Activated CD4-positive, CD25-positive, alpha-beta regulatory T cell (primary cell): ENCODE data around the gene NLK.
"Not testable (repeated sequence)": the region's sequence is repeated elsewhere in the genome, so short reads cannot be mapped to it uniquely, and the experiment has no call there.

Experiments
- DNase-seq, 4 experiments: peaks; one replicate each; lab custom pipeline; 2025; lab: John Stamatoyannopoulos, UW

NLK gene

DNA sequence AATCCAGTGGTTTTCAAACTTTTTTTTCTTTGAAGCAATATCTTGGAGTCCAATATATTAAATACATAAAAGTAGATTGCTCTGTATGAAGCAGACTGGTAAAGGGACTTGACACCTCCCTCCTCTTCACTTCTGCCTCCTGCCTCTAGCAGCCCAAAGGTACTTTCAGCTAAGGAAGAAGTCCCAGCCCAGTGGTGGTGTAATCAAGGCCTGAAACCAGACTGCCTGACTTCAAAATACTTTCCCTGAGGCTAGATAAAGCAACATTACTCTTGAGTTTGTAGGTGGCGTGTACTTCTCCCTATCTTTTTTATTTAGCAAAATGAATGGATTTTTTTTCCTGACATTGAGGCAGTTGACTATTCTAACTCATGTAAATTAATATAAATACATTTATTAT lies 154.2 kb downstream of the NLK start:
- no peak for DNase-seq

DNA sequence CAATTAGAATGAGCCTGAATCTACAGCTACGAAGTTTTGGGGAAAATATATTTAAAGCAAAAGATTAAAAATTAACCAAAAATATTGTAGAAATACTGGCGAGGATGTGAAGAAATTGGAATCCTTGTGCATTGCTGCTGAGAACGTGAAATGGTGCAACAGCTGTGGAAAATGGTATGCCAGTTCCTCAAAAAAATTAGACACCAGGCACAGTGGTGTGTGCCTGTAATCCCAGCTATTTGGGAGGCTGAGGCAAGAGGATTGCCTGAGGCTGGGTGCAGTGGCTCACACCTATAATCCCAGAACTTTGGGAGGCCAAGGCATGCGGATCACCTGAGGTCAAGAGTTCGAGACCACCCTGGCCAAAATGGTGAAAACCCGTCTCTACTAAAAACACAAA lies 156.6 kb downstream of the NLK start:
- no peak for DNase-seq

DNA sequence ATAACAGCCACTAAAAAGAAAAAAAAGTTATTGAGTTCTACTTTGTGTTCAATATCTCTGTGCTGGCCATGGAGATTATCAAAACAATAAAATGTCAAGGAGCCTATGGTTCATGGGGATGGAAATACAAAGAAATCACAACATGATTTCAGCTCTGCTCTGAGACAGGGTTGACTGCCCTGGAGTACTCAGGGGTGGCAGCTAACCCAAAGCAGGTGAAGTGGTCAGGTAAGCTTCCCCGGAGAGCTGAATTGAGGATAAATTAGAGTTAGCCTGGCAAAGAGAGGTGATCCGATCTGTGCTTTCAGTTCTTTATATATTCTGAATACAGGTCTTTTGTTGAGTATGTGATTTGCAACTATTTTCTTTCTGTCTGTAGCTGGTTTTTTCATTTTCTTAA lies 157.3 kb downstream of the NLK start:
- no peak for DNase-seq

DNA sequence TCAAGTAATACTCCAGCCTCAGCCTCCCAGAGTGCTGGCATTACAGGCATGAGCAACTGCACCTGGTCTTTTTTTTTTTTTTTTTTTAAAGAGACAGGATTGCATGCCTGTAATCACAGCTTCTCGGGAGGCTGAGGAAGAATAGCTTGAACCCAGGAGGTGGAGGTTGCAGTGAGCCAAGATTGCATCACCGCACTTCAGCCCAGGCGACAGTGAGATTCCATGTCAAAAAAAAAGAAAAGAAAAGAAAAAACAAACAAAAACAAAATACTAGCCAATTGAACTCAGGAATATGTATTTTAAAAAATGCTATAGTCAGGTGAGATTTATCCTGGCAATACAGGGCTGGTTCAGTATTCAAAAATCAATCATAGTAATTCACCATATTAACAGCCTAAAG lies 158.8 kb downstream of the NLK start:
- DNase-seq, result no peak

DNA sequence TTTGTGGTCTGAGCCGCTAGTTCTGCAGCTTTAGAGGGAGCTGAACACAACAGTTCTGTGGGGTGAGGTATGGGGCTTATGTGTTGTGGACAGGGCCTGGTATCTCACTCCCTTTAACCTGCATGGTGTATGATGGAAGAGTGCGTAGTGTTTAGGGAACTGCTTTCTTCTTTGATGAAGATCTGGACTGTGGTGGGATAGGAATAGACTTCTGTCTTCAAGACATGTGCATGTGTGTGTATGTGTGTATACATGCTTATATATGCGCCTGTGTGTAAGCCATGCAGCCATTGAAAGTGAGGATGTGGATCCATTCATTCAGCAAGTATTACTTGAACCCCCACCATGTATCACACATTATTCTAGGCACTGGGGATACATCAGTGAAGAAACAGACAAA lies 161.8 kb downstream of the NLK start:
- no peak for DNase-seq

DNA sequence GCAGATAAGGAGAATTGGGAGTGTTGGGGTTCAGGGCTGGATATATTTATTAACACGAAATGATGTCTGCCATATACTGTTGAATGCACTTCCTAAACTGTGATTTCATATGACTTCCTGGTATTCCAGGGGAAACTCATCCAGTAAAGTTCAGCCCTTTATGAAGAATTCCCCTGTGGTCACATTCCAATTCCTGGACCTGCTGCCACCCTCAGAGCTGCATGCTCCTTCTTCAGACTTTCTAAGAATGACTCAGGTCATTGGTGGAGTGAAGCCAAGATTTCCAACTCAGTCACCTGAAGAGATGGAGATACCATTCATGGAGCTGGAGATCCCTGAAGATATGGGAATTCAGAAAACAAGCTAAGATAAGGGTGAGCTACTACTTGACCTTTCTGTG lies 162.3 kb downstream of the NLK start:
- DNase-seq, result no peak

DNA sequence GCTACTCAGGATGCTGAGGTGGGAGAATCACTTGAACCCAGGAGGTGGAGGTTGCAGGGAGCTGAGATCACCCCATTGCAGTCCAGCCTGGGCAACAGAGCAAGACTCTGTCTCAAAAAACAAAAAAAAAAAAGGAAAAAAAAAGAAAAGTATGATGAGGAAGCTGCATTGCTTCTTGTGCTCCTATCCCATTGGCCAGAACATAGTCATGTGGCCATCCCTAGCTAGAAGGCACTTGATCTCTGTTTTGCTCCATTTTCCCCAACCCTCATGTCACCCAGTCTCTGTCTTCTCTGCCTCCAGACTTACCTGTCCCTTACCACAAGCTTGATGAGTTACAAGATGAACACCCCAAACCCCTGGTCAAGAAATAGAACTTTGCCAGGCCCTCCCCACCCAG lies 163.8 kb downstream of the NLK start:
- DNase-seq, result no peak

DNA sequence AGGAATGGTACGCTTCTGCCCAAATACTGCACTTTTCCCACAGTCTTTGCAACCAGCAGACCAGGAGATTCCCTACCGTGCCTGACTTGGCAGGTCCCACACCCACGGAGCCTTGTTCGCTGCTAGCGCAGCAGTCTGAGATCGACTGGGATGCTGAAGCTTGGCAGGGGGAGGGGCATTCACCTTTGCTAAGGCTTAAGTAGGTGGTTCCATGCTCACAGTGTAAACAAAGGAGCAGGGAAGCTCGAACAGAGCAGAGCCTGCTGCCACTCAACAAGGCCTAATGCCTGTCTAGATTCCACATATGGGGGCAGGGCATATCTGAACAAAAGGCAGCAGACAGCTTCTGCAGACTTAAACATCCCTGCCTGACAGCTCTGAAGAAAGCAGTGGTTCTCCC lies 169.3 kb downstream of the NLK start:
- no peak for DNase-seq

DNA sequence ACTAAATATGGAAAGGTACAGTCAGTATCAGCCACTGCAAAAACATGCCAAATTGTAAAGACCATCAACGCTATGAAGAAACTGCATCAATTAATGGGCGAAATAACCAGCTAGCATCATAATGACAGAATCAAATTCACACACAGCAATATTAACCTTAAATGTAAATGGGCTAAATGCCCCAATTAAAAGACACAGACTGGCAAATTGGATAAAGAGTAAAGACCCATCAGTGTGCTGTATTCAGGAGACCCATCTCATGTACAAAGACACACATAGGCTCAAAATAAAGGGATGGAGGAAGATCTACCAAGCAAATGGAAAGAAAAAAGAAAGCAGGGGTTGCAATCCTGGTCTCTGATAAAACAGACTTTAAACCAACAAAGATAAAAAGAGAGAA lies 171.1 kb downstream of the NLK start:
- DNase-seq, result not testable (repeated sequence)

DNA sequence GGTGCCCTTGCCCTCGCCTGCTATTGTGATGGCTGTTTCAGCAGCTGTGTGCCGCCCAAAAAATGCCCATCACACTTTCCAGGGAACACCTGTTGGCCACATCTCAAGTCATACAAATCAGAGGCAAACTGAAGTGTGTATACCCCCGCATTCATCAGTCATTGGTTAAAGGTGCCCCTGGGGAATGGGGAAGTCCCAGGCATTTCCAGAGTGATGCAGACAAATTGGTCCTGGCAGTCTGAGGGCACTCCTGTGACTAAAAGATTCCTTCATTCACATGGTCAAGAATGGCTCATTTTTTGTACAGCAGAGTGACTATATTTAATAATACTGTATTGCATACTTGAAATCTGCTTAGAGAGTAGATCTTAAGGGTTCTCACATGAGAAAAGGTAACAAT lies 173.6 kb downstream of the NLK start:
- no peak for DNase-seq

DNA sequence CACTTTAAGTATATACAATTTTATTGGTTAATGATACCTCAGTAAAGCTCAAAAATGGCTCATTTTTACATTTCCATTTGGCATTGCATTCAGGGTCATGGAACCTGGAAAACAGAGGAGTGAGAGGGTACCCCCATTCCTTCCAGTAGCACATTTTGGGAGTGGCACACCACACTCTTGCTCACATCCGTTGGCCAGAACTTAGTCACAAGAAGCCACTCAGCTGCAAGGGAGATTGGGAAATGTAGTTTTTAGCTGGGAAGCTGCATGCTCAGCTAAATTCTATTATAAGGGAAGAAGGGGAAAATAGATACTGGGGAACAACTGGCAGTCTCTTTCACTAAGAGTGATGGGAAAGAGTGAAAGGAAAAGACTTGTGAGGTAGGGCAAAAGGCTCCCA lies 174.1 kb downstream of the NLK start:
- DNase-seq, result no peak

DNA sequence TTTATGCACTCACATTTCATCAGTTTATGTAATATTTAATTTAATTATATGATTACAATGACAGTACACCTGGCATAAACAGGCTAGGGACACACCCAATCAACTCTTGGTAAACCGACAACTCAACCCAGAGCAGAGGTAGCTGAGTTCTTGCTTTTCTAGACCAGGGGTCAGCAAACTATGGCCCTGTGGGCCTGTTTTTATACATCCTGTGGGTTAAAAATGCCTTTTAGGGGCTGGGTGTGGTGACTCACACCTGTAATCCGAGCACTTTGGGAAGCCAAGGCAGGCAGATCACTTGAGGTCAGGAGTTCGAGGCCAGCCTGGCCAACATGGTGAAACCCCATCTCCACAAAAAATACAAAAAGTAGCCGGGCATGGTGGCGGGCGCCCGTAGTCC lies 177.3 kb downstream of the NLK start:
- no peak for DNase-seq

DNA sequence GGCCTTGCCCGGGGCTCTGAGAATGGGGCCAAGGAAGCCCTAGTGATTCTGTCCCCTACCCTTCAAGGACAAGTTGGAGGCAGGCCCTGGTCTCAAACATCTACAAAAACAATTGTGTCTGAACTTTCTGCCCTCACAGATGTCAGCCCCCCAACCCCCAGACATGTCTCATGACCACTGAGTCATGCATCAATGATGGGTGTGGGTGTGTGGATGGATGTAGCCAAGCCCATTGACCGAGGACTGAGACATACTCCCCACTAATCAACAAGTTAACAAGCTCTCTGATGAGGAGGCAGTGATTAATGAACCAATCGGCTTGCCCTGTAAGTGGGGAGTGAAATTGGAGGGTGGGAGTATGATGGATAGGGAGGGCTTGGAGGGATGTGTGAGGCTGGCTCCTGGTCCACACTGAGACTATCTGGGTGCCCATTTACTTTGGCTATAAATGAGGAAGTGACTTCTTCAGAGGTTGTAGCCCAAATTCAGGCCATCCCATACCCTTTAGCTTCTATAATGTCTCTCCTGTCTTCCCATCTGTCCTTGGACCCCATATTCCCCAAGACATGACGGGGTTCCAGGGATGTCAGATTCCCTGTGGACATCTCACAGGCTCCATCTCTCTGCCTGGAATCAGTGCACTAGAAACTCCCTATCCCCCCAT lies 179.4 kb downstream of the NLK start:
- DNase-seq, result no peak

DNA sequence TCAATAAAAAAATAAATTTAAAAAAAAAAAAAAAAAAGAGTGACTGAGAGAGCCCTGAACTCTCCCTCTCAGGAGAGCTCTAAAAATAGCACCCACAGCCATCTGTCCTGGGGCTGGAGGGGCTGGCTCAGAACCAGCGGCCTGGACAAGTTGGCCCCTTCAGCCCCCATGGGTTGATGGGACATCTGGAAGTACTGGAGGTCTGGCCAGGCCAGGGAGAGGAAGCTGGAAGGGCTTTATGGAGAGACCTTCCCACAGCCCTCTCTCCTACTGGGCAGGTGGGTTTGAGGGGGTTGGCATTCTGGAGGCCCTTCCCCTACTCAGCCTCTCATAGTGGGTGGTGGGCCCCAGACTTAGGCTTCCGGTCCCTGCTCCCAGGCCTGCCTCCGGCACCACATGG lies 182.8 kb downstream of the NLK start:
- DNase-seq, result no peak

DNA sequence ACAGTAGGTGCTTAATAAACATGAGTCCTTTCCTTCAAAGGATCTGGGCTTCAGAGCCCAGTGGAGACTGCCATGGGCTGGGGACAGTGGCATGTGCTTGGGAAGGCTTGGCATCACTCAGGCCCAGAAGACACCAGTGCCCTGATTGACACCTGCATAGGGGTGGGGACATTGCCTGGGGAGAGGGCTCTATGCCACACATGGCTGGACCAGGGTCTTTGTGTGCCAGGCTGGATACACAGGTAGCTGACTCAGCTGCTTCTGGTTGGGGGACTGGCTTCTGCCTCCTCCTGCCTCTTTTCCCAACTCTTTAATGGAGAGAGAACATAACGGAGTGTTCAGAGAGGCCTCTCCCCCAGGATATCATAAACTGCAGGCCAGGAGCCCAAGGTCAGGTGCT lies 183.4 kb downstream of the NLK start:
- DNase-seq, result no peak

DNA sequence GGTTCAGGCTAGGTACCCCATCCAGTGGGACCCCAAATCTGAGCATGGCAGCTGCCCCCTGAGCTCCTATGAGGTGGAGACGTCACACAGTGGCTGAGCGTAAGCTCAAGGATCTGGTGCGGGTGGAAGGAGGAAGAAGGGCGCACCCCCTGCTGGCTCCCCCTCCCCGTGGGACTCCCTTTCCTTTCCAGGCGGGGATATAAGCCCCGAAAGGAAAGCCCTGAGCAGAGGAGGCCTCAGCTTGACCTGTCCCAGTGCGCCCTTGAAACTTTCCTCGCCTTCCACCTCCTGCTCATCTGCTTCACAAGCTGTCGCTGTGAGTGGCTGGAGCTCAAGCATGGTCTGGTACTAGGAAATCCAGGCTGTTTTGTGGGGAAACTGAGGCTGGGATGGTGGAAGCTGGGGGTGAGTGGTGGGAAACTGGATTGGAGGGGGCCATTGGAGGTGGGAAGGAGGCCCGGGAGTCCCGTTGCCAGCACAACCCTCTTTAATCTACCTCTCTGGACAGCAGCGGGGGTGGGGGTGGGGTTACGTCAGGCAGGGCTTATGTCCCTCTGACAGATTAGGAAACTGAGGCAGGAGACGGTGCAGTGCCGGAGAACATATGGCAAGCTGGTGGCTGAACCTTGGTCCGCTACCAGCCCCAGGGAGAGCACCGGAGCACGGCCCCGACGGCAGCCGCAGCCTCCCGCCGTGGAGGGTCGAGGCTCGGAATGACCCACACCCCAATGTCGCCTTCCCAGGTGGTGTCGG lies 184.3 kb downstream of the NLK start:
- no peak for DNase-seq

DNA sequence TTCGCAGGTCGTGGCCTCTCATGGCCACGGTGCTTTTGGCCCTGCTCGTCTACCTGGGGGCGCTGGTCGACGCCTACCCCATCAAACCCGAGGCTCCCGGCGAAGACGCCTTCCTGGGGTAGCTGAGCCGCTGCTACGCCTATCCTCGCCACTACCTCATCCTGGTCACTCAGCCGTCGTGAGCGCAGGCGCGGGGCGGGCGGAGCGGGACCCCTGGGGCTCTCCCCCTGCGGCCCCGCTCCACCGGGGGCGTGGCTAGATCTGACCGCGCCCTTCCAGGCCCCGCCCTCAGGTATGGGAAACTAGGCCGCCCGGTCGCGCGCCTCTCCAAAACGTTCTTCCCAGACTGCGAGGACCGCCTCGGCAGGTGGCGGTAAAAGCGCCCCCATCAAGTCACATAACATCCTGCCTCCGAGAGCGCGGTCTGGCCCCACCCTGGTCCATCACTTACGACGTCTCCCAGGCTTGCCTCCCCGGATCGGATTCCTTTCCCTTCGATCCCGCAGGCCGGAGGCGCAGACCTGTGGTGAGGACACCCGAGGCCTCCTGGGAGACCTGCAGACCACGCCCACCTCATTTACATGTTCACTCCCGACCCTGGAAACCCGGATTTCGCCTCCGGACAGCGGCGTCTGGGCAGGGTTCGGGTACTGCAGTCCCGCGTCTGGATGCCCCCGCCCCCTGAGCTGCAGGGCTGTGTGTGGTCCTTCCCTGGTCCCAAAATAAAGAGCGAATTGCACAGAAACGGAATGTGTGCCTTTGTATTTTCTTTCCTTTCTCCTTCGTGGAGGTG lies 185.0 kb downstream of the NLK start:
- no peak for DNase-seq

DNA sequence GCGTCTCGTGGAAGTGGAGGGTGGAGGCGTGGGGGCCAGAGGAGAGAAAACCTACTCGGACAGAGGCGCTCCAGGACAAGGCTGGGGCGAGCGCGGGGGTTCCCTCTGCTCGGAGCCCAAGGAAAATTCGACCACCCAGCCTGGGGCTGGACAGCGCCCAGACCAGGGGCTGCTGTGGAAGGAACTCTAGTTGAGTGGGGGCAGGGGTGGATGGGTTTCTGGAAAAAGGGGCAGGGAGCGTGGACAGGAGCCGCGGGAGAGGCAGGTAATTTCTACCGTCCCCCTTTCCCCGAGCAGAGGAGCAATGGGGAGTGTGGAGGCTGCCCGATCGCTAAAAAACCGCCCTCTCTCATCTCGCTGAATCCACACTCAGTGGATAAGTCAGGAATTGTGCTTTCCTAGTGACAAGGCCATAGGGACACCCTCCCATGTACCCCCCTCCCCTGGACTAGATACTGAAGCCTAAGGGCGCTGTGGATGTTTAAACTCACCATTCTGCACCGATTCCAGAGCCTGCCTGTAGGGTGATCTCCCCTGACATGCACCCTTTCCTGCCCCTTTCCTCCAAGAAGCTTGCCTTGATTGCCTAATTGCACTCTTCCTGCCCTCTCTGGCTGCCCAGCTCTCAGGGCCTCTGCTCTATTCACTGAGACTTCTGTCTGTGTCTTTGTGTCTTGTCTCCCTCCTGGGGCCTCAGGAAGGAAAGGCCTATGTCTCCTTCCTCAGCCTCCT lies 185.8 kb downstream of the NLK start:
- DNase-seq, result no peak

DNA sequence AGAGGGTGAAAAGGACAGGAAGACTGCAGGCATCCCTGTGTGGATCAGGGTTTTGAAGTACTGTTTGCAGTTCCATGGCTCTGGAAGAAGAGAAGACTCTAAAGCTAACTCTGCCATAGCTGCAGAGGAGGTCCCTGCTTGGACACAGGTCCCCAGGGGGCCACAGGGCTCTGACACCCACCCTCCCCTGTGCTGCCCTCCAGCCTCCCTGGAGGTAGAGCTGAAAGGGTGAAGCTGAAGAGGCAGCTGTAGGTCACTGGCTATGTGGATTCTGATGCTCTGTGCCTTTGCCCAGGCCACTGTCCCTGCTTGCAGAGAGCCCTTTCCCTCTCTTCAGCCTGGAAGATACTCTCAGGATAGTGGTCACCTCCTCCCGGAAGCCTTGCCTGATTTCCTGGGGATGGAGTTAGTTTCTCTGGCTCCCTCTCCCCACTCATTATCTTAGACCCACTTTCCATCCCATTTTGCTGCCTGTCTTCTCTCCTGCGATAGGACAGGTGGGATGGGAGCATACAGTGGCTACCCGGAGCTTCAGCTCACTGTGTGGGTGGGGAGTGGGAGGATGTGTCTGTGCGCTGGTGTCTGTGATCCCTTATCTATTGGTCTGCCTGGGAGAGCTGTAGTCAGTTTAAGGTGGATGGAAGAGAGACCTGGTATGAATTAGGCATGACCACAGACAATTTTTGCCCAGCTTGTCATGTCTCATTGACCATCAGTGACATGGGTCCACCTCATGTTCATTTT lies 186.7 kb downstream of the NLK start:
- no peak for DNase-seq

DNA sequence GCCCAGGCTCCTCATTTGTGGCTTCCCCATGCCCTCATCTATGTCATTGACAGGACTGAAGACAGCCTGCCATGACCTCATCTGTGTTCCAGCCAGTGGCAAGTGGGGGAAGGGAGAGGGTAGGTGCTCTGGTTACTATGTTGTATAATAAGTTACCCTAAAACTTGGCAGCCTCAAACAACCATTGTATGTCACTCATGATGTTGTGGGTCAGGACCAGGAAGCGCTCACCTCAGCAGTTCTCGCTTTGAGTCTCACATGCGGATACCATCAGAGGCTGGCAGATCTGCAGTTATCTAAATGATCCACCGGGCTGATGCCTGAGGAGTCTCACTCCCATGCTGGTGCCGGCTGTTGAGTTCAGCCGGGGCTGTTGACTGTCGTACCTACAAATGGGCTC lies 187.5 kb downstream of the NLK start:
- DNase-seq, result no peak

DNA sequence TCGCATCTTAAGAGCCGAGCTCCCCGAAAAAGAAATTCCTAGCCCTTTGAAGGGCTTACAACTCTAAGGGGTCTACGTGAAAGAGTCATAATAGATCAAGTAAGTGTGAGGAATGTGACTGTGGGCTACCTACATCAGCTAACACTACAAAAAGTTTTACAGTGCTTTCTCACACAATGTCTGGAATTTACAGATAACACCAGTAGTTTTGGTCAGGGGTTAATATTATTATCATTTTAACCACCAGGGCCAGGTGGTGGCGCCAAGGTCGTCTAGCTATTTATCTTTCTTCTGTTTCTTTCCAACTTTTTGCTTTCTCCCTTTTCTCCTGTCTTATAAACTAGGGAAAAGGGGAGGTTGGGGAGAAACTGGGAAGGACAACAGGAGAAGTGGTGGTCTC lies 188.1 kb downstream of the NLK start:
- DNase-seq, result not testable (repeated sequence)

DNA sequence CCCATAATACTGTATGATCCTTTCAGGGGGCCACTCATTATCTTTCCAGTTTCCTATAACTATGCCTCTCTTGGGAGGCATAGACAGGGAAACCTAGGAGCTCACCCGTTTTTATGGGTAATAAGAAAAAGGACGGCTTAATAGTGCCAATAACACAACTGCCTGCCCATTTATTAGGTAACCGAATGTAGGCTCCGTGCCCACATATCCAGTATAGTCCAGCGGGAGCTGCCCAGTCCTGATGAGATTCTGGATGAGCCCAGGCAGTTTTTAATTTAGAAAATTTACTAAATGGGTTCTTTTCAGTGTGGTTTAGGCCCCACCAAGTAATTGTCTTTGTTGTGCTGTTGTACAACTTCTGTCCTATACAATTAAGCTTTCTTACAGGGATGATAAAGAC lies 189.1 kb downstream of the NLK start:
- DNase-seq, result not testable (repeated sequence)
